ENCODE results near the gene PLEK. TPM values are rescaled to one million over a fixed set of nuclear protein-coding genes. Genes with fewer than 3 reads are reported as not detected.

Gene PLEK
- polyA plus RNA-seq, 1 of the 3 experiments (the other 2 are of a cell fraction): 0.02 TPM

DNA sequence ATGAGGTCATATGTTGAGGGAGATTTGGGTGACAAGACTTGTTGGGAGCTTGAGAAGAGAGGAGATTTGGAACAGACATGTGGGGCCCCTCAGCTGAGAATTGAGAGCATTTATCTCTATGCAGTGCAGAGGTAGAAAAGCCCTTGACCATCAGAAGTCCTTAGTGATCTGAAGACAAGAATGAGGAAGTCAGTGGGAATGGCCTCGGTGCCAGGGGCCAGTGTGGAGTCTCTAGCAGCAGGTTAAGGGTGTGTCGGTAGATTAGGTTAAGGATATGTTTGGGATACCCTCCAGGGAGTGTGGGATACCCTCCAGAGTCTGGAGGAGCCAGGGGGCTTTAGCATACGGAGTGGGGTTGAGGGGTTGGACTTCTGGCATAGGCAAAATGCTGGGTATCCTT, 60.4 kb downstream of the PLEK start:
- Histone ChIP-seq H3K4me2 (no peak overlapping the region), H3K9ac (no peak overlapping the region), H3K27ac (ENCODE audit: low read depth in 2 of 2, low read length in 1 of 2) (no peak overlapping the region), H3K4me3 (ENCODE audit: low read depth in 2 of 2, low read length in 1 of 2) (no peak overlapping the region), H3K9me2 (no peaks in the 10 kb centered on the region), H3K36me3 (replicated peaks in 1 of 2; ENCODE audit: control insufficient read depth in 1 of 2, insufficient read depth in 2 of 2, low read length in 1 of 2) (no peaks in the 10 kb centered on the region), H3K9me3 (no peaks in the 10 kb centered on the region), H3K4me1 (ENCODE audit: control insufficient read depth in 1 of 2, insufficient read depth in 2 of 2, low read depth in 1 of 2, low read length in 1 of 2) (no peaks in the 10 kb centered on the region), H2AFZ (ENCODE audit: low read depth) (no peak overlapping the region), H4K20me1 (ENCODE audit: insufficient read depth) (no peaks in the 10 kb centered on the region), H3F3A (replicated peaks; ENCODE audit: insufficient read depth) (no peaks in the 10 kb centered on the region), H3K79me2 (ENCODE audit: insufficient read depth) (no peaks in the 10 kb centered on the region), H3K27me3 (ENCODE audit: insufficient read depth) (no peaks in the 10 kb centered on the region)
- DNase-seq: no peak
- ChIA-PET CTCF (interaction anchor here (2.2 kb wide), 1 partner anchor 15 kb away, joined by 7 read pairs; no protein-coding TSS in a partner anchor), POLR2A (no interaction called here)
- TF ChIP-seq JUND (IDR thresholded peaks at IDR 0.05): no peak
- TF ChIP-seq, protein P1, sequence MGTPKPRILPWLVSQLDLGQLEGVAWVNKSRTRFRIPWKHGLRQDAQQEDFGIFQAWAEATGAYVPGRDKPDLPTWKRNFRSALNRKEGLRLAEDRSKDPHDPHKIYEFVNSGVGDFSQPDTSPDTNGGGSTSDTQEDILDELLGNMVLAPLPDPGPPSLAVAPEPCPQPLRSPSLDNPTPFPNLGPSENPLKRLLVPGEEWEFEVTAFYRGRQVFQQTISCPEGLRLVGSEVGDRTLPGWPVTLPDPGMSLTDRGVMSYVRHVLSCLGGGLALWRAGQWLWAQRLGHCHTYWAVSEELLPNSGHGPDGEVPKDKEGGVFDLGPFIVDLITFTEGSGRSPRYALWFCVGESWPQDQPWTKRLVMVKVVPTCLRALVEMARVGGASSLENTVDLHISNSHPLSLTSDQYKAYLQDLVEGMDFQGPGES (IDR thresholded peaks at IDR 0.05; ENCODE audit: low read depth, low read length): no peak
- no peak for TF ChIP-seq FOSL2 (IDR thresholded peaks at IDR 0.05; ENCODE audit: borderline replicate concordance, low read depth)
- TF ChIP-seq, protein P2, sequence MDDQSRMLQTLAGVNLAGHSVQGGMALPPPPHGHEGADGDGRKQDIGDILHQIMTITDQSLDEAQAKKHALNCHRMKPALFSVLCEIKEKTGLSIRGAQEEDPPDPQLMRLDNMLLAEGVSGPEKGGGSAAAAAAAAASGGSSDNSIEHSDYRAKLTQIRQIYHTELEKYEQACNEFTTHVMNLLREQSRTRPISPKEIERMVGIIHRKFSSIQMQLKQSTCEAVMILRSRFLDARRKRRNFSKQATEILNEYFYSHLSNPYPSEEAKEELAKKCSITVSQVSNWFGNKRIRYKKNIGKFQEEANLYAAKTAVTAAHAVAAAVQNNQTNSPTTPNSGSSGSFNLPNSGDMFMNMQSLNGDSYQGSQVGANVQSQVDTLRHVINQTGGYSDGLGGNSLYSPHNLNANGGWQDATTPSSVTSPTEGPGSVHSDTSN (IDR thresholded peaks at IDR 0.05): no peak
- no peak for TF ChIP-seq TCF12 (IDR thresholded peaks at IDR 0.05)
- TF ChIP-seq FOXM1 (IDR thresholded peaks at IDR 0.05; ENCODE audit: low read depth): no peak
- TF ChIP-seq MEF2A (IDR thresholded peaks at IDR 0.05; ENCODE audit: borderline replicate concordance, low read depth): no peak
- no peak for TF ChIP-seq NFIC (IDR thresholded peaks at IDR 0.05; ENCODE audit: borderline replicate concordance)
- no peak for TF ChIP-seq GATA2 (CRISPR knock-in tag; IDR thresholded peaks at IDR 0.05)
- TF ChIP-seq EP300 (IDR thresholded peaks at IDR 0.05; ENCODE audit: borderline replicate concordance in 1 of 2, low read depth in 1 of 2, low read length in 1 of 2): no peak
- TF ChIP-seq FOXJ3 (CRISPR knock-in tag; IDR thresholded peaks at IDR 0.05): no peak
- no peak for TF ChIP-seq YY1 (IDR thresholded peaks at IDR 0.05; ENCODE audit: low read depth)
- TF ChIP-seq POLR2AphosphoS5 (IDR thresholded peaks at IDR 0.05; ENCODE audit: low read depth, low read length): no peak
- TF ChIP-seq, protein P3, sequence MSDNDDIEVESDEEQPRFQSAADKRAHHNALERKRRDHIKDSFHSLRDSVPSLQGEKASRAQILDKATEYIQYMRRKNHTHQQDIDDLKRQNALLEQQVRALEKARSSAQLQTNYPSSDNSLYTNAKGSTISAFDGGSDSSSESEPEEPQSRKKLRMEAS (IDR thresholded peaks at IDR 0.05; ENCODE audit: low read depth): no peak
- no peak for TF ChIP-seq TEAD4 (IDR thresholded peaks at IDR 0.05; ENCODE audit: borderline replicate concordance, insufficient read depth)
- TF ChIP-seq SMC3 (IDR thresholded peaks at IDR 0.05; ENCODE audit: low read depth, low read length): no peak
- no peak for TF ChIP-seq NRF1 (IDR thresholded peaks at IDR 0.05; ENCODE audit: low read depth, low read length)
- TF ChIP-seq CHD2 (IDR thresholded peaks at IDR 0.05; ENCODE audit: low read length, partially characterized antibody): no peak
- TF ChIP-seq TAF1 (IDR thresholded peaks at IDR 0.05; ENCODE audit: borderline replicate concordance, low read depth, low read length): no peak
- no peak for TF ChIP-seq RFX5 (IDR thresholded peaks at IDR 0.05; ENCODE audit: low read length)
- 8% methylated on average over 3 of the region's 3 CpGs for WGBS (ENCODE audit: low lambda C conversion rate)

Measured in SK-N-SH (cell line).